HG03469 (cell line): Measurements from ENCODE around the gene LYVE1.
"Not testable (repeated sequence)": the region's sequence is repeated elsewhere in the genome, so short reads cannot be mapped to it uniquely, and the experiment has no call there.

ENCODE experiments used
- ATAC-seq: cut with Tn5 transposase; IDR thresholded peaks from one replicate; pipeline ENCODE4 v1.9.1; 2021; ENCODE audit warnings: mild to moderate bottlenecking, moderate library complexity, moderate number of reproducible peaks; ENCODE audit not compliant: unreplicated experiment

The LYVE1 gene

GRCh38 chr11:10568486-10568941 lies at the start of gene LYVE1:
LYVE1 (minus strand) TSS chr11:10568665; CDS start chr11:10568532, 133 bp downstream.
- no peak for ATAC-seq

DNA sequence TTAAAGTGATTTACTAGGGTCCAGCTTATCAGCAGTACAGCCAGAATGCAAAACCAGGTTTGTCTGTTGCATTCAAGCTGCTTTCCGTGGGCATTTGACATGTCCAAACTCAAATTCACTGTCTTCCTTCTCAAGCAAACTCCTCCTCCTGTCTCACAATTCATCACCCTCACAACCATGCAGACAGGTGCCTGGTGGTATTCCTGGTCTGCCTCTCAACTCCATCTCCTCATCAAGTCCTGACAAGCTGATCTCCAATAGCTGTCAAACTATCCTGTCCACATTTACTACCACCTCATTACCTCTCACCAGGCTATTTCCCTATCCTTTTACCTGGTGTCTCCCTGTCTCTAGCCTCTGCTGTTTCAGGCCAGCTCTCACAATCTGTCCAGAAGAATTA lies 49.1 kb upstream of the LYVE1 start:
- ATAC-seq = no peak

DNA sequence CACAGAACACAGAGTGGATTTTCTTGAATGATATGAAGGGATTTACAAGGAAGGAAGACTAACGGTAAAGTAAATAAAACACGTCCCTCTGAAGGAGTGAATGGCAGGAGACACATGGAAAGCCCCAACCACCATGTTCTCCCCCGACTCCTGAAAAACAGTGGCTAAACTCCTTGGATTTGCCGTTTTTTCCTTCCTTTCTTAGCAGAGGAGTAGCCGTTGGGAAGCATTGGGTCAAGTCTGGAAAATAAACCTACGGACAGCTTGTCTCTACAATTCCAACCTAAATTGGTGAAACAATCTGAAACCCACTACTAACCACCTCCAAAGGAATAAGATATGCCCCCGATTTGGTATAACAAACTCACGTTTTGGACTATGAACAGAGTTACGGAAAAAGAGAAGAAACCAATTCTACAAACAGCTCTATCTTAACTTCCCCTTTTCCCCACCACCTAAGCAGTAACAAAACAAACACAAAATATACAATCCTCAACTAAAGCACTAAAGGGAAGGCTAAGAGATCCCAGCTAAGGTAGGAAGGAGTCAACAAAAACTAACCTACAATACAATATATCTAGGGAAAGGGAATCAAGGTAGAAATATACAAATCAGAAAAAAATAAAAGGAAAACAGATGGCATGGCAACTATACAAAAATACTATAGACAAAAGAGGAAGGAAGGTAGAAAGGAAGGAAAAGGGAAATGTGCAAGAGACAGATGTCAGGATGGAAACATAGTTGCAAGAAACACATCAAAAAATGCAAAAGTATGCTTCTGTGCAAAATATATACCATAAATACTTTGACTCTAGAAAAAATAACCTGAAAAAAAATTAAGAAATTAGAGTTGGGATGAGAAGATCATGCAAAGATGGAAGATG lies 43.8 kb upstream of the LYVE1 start:
- no peak for ATAC-seq

DNA sequence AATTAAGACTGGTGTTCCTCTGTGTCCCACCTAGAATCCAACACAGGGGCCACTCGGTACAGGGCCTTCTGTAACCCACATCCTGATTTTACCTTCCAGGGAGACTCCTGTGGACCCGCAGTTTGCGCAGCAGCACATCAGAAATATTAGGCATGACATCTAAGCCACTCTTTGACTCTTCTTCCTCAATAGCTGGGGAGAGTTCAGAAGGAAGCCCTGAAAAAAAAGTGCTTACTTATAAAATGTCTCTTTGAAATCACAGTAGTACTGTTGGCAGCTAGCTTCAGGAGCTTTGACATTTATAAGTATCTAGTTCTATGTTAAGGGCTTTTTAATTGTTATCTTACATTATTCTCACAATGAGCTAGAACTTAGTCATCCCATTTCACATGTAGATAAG lies 41.2 kb upstream of the LYVE1 start:
- no peak for ATAC-seq

- ATAC-seq = no peak
These were observed 40.1 kb upstream of the LYVE1 start for GRCh38 chr11:10608584-10608983.

- no peak for ATAC-seq
These were observed 39.1 kb upstream of the LYVE1 start for GRCh38 chr11:10607462-10608132.

DNA sequence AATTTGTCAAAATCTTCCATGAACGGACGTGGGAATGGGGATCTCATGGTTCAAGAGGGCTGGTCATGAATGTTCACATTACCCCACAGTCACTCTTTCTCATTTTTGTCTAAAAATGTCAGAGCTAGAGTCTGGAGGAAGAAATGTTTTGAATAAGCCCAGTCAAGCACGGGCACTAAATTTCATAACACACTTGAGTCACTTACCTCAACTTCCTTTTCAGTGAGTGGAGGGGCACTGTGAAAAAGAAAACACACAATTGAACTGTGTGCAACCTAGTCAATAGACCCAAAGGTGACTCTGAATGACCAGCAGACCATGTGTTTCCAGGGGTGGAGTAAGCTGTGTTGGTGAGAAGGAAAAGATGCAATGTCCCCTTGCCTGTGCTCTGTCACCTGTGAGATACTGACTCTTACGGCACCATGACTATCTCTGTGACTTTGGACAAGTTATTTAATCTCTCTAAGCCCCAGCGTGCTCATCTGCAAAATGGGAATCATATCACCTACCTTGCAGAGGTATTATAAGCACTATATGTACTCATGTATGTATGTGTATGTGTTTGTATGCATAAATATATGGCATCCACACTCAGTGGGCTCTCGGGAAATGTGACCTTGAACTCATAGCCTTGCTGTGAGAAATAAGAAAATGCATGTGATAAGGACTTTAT lies 38.2 kb upstream of the LYVE1 start:
- no peak for ATAC-seq

DNA sequence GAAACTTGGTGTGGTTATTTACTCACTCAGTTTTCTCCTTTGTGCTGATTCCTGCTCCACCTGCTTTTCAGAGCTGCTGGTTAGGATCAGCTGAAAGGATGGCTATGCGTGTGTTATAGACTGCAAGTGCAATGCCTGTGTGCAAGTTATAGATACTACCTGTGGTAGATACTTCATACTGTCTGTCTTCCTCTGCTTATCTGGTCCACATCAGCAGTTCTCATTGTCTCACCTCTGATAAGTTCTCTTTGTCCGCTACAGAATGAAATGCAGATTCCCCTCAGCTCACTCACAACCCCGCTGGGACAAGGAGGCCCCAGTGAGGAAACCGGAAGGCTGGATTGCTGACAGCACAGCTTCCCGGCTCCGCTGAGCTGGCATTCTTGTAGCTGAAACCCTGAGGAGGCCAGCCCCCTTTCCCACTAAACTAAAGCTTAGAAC lies 37.5 kb upstream of the LYVE1 start:
- no peak for ATAC-seq

GRCh38 chr11:10604798-10605197 lies 36.3 kb upstream of the LYVE1 start:
- no peak for ATAC-seq

GRCh38 chr11:10604340-10604748 lies 35.9 kb upstream of the LYVE1 start:
- ATAC-seq = no peak

DNA sequence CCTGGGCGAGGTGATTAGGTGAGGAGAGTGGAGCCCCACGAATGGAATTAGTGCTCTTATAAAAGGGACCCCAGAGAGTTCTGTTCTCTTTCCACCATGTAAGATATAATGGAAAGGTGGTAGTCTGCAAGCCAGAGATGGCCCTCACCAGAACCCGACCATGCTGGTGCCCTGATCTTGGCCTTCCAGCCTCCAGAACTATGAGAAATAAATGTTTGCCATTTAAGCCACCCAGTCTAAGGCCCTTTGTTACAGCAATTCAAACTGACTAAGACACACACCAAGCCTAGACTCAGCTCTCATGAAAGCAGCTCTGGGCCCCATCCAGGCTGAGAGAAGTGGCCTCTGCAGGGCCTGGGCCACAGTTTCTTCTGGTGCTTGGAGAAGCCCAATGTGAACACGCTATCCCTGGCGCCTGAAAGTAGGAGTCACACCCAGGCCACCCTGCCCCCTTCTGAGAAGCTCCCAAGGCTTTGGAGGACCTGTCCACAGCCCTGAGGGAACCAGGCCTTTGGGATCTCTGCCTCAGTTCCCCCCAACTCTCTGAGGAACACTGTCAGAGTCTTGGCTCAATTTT lies 35.3 kb upstream of the LYVE1 start:
- no peak for ATAC-seq

DNA sequence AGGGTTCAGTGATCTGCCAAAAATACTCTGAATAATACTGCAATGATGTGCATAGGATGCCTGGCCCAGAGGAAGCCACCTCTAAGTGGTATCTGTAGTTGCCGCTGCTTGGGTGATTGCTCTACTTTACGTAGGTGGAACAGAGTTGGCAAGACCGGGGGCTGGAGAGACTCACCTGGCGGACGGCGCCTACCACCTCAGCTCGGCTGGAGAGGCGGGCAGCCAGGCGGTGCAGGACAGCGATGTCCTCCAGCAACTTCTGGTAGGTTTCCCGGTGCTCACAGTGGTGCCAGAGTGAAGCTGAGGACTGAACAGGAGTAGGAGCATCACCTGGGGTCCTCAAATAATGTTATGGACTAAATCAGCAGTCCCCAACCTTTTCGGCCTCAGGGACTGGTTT lies 34.5 kb upstream of the LYVE1 start:
- no peak for ATAC-seq

- no peak for ATAC-seq
These were observed 33.9 kb upstream of the LYVE1 start for GRCh38 chr11:10602366-10602765.

GRCh38 chr11:10601837-10602236 lies 33.4 kb upstream of the LYVE1 start:
- no peak for ATAC-seq

- no peak for ATAC-seq
These were observed 32.2 kb upstream of the LYVE1 start for GRCh38 chr11:10600570-10601248.

DNA sequence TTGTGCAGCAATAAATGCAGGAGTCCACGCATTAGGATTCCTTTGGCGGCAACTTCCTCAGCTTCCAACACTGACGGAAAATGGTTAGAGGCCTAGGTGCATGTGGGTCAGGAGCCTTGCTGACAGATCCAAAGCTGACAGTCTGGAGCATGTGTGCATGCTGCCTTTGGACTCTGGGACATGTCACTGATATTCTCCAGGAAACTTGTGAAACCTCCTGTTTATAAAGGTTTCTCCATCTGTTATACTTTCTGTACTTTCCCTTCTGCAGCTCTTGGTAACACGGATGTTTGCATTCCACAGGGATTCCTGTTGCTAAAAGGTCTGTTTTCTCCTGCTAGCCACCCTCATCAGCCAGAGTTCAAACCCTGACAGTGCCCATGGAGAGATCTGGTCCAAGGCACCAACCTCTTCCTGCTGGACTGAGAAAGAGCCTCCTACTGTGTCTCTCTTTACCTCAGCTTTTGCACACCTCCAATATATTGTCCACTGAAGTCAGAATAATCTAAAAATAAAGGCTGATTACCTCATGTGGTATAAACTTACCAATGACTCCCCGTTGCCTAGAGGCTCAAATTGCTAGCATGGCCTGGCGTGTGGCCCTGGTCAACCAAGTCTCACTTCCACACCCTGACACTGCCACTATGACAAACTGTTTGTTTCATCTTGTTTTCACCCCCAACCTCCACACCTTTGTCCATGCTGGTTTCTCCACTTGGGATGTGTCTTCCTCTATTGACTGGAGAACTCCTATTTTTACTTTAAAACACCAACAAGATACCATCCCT lies 31.1 kb upstream of the LYVE1 start:
- ATAC-seq = no peak

DNA sequence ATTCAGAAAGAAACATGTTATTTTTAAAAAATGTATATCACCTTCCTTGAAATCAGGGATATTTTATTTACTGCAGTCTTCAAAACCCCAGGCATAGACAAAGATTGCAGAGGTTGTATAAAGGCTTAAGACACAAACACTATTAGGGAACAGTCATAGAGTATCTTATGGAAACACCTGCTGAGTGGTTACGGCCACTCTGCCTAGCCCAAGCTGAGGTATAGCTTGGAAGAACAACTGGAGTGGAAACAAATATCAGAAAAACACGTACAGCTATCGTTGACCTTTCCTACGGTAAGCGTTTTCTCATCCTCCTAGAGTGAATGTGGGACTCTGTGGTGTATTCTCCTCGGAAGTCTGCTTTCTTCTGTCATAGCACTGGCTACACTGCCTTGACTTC lies 30.4 kb upstream of the LYVE1 start:
- ATAC-seq = no peak

GRCh38 chr11:10597877-10598351 lies 29.4 kb upstream of the LYVE1 start:
- ATAC-seq = no peak

DNA sequence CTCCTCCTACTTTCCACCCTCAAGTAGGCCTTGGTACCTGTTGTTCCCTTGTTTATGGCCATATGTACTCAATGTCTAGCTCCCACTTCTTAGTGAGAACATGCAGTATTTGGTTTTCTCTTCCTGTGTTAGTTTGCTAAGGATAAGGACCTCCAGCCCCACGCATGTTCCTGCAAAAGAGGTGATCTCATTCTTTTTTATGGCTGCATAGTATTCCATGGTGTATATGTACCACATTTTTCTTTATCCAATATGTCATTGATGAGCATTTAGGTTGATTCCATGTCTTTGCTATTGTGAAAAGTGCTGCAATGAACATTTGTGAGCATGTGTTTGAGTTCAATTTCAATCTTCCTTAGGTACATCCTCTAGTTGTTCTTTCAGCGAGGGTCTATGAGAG lies 27.4 kb upstream of the LYVE1 start:
- not testable (repeated sequence) for ATAC-seq

GRCh38 chr11:10594407-10594806 lies 25.9 kb upstream of the LYVE1 start:
- ATAC-seq = no peak
